ENCODE data around the gene WDPCP.
"Not testable (repeated sequence)": the region's sequence is repeated elsewhere in the genome, so short reads cannot be mapped to it uniquely, and the experiment has no call there.

The WDPCP gene, protein sequence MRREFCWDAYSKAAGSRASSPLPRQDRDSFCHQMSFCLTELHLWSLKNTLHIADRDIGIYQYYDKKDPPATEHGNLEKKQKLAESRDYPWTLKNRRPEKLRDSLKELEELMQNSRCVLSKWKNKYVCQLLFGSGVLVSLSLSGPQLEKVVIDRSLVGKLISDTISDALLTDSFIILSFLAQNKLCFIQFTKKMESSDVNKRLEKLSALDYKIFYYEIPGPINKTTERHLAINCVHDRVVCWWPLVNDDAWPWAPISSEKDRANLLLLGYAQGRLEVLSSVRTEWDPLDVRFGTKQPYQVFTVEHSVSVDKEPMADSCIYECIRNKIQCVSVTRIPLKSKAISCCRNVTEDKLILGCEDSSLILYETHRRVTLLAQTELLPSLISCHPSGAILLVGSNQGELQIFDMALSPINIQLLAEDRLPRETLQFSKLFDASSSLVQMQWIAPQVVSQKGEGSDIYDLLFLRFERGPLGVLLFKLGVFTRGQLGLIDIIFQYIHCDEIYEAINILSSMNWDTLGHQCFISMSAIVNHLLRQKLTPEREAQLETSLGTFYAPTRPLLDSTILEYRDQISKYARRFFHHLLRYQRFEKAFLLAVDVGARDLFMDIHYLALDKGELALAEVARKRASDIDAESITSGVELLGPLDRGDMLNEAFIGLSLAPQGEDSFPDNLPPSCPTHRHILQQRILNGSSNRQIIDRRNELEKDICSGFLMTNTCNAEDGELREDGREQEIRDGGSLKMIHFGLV

DNA sequence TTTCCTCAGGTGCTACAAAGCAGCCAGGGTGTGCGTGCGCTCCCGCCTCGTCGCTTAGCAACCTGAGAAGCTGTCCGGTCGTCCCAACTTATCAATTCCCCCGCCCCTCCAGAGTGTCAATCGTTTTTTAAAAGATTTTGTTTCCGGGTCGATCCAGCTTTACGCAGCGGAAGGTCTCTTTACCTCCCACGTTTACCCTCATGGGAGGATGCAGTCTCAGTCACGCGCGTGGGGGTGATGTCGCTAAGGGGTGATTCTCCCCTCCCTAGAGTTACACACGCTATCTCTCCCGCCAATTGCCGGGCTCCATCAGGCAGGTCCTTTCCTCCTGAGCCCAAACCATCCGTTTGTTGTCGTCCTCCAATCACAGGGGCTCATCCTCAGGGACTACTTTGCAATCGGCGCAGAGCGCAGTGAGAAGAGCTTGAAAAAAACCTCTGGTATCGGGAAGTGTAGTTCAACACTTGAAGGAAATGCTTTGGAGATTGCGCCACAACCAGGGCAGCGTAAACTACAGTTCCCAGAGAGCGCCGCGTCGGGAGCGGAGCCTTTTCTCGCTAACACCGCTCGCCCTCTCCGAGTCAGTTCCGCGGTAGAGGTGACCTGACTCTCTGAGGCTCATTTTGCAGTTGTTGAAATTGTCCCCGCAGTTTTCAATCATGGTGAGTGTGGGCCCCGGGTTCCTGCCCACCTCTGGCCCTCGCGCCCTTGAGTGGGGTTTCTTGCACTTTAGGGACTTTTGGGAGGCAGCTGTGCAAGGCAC is at the start of gene WDPCP, which contains the start of gene MDH1:
WDPCP (minus strand) TSS at position 93 of the 763 bp plus-strand sequence. CDS start 206 bp downstream, outside the sequence.
MDH1 (plus strand) TSS at position 579 of the 763 bp plus-strand sequence; CDS start at position 660, 81 bp downstream.
- in situ Hi-C loops (cut with MboI; ENCODE audit: low sequenced_read_pairs) = no loop called here

DNA sequence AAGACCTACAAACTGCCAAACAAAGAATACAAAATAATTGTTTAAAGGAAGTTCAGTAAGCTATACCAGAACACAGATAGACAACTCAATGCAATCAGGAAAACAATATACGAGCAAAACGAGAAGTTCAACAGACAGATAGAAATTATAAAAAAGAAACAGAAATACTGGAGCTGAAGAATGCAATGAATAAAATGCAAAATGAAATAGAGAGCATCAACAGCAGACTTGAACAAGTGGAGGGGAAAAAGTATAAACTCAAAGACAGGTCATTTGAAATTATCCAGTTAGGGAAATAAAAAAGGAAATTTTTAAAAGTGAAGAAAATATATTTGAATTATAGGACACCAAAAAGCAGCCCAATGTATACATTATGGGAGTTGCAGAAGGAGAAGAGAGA is 44.1 kb upstream of the WDPCP start:
- in situ Hi-C loops (cut with MboI; ENCODE audit: low sequenced_read_pairs) = no loop called here

DNA sequence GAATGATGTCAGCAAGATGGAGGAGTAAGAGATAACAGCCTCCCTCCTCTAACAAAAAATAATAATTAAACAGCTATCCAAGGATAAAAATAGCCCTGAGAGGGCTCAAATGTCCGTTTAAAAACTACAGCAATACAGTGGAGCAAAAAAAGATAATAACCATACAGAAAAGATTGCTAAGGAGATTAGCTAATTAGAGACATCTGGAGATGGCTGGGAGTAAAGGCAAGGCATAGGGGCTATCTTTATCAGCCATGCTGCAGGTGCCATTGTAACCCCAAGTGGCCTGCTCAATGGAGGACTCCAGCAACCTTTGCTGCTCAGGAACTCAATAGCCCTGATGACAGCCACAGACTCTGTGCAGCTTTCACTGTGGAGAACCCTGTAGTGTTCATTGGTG is 43.2 kb upstream of the WDPCP start:
- in situ Hi-C loops (cut with MboI; ENCODE audit: low sequenced_read_pairs) = no loop called here

DNA sequence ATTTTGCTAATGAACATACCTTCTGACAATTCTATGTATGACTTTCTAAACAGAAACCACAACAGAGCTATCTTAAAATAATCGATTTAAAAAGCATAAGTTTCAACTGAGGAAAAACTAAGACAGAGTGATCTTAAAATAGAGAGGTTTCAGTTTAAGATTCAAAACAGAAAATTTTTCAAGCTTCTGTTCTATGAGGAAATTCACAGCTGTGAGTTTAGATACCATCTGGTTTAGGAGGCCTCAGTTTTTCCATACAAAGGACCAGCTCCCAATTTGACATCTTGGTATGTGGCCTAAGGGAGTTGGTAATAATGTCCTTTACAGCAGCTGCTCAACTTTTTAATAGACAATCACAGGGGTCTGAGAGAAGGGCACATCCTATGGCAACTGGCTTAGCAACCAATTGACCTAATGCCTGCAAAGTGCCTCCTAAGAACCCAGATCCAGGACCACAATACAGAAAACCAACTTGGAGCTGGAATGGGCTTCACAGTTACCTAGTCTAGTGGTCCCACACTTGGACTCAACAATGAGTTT is 40.2 kb upstream of the WDPCP start:
- in situ Hi-C loops (cut with MboI; ENCODE audit: low sequenced_read_pairs) = no loop called here

DNA sequence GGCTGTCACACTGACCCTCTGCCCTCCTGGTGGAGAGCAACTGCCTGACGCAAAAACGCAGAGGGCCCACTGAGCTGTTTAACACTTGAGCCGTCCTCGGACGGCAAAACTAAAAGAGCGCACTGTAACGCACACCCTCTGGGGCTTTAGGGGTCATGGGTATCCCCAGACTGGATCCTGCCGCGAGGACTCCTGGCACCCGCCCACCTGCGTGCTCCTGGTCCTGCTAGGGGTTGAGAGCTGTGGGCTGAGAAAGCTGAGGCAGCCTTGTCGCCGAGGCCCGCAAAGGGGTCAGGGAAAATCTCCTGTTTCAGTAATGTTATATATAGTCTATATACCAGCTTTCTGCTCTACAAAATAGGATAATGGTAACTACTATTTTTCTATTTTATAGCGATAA is 39.6 kb upstream of the WDPCP start:
- in situ Hi-C loops (cut with MboI; ENCODE audit: low sequenced_read_pairs) = no loop called here

DNA sequence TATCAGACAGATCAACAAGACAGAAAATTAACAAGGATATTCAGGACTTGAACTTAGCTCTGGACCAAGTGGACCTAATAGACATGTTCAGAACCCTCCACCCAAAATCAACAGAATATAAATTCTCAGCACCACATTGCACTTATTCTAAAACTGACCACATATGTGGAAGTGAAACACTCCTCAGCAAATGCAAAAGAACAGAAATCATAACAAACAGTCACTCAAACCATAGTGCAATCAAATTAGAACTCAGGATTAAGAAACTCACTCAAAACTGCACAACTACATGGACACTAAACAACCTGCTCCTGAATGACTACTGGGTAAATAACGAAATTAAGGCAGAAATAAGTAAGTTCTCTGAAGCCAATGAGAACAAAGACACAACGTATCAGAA is 35.5 kb upstream of the WDPCP start:
- in situ Hi-C loops (cut with MboI; ENCODE audit: low sequenced_read_pairs) = not testable (repeated sequence)

DNA sequence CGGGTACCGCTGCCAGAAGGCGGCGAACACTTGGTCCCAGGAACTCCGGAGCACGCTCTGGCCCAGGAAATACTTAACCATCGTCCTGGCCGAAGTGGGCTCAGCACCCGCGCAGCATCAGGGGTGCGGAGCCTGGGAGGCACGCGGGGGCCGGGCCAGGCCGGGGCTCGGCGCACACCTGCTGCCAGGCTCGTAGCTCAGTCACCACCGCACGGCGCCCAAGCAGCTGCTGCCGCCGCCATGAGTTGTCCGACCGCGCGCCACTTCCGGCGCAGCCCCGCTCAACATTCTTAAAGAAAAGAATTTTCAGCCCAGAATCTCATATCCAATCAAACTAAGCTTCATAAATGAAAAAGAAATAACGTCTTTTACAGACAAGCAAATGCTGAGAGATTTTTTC is 34.5 kb upstream of the WDPCP start:
- in situ Hi-C loops (cut with MboI; ENCODE audit: low sequenced_read_pairs) = no loop called here

DNA sequence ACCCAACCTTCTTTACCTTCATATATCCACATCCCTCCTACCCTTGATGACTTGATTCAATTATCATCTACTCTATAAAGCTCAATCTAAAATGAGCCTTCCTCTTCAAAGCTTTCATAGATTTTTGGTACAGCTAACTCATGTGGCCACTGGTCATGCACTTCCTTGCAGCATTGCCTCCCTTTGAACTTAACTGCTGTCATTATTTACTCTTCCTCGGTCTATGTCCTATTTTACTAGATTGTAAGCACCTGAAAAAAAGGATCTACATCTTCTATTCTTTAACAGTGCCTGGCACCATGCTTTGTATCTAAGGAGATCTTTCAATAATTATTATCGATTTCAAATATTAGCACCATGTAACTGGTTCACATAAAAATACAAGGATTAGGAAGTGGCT is 31.1 kb upstream of the WDPCP start:
- in situ Hi-C loops (cut with MboI; ENCODE audit: low sequenced_read_pairs) = no loop called here

DNA sequence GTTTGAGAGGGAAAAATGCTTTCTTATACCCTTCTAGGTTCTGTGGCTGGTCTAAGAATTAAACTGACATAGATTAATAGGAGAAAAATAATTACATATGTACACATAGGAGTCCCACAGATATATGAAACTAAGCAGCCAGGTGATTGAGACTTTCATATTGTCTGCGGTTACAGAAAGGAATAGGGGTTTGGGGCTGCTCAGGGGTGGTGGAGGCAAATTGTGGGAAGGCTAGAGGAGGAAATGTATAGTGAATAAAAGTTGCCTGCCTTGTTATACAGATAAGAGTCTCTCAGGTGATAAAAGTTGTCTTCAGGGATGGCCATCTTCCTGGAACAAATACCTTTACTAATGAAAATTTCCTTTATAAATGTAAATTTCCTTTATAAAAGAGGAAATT is 29.1 kb upstream of the WDPCP start:
- in situ Hi-C loops (cut with MboI; ENCODE audit: low sequenced_read_pairs) = no loop called here

DNA sequence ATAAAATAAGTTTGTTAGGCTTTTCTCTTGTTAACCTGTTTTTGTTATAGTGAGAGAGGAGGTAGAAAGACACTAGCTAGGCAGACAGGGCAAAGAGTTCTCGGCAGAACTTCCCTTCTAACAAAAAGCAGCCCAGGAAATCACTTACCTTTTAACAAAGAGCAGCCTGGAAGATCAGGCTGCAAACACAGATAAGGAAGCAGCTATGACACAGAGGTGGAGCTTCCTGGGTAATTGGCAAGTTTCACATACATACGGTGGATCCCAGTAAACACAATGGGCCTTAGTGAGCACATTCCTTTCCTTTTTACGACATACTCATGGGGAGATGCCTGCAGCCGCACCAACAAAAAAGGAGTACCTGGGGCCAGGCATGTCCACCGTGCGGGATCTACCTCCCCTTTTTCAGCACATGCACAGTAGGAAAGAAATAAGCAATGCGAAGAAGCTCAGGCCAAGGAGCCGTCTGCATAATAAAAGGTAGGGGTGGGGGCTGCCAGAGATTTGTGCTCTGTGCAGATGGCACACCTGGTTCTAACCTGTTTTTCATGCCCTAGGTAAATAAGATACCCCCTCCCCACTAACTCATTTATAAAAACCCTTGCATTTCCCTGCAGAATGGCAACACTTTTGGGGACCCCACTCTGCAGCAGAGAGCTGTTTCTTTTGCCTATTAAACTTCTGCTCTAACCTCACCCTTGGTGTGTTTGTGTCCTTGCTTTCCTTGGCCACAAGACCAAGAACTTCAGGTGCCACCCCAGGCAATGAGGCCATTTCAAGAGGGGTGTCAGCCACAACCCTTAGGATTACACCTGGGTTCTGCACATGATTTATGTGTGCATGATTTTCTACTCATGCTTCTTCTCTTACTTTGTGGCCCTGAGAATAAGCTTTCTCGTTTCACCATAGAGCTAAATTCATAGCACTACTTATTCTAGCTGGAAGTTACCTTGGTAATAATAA is 27.0 kb upstream of the WDPCP start:
- in situ Hi-C loops (cut with MboI; ENCODE audit: low sequenced_read_pairs) = no loop called here

DNA sequence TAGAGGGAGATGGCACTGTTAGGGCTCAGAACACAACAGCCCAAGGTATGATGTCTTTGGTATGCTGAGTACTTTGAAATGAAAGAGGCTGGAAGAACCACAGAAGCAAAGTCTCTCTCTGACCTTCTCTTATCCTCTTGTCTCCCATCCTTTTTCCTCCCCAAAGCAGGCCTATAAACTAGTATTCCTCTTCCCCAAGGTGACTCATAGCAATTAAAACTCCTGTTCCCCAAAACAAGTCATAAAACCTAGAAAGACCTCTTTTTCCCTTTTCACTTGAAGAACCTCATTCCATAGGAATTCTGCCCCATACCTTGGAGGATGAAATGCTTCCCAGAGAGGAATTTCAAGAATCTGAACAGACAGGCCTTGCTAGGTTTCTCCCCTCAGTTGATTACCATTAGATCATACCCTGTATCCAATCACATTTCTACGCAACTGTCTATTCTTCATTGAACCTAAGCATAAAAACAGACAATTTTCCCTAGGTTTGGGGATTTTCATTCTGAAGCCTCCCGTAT is 26.2 kb upstream of the WDPCP start:
- in situ Hi-C loops (cut with MboI; ENCODE audit: low sequenced_read_pairs) = no loop called here

DNA sequence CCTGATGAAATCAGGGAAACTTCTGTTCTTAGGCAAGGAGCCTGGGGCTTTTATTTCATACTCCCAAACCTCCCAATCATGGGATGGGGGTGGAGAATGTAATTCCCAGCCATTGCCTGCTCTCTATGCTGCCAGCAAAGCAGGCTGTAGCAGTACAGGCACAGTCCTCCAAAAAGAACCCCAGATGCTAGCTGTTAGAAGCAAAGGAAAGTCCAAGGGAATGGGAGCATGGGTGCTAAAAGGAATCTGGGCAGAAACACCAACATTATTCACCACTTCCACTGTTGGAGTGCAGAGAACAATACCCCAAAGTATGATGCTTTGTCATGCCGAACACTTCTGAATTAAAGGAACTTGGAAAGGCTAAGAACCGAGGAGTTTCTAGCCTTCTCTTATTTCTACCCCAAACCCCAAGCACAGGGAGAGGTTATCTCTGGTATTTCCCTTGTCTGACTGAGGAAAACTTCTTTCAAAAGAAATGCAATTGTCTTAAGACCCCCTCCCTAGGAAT is 25.2 kb upstream of the WDPCP start:
- in situ Hi-C loops (cut with MboI; ENCODE audit: low sequenced_read_pairs) = no loop called here

DNA sequence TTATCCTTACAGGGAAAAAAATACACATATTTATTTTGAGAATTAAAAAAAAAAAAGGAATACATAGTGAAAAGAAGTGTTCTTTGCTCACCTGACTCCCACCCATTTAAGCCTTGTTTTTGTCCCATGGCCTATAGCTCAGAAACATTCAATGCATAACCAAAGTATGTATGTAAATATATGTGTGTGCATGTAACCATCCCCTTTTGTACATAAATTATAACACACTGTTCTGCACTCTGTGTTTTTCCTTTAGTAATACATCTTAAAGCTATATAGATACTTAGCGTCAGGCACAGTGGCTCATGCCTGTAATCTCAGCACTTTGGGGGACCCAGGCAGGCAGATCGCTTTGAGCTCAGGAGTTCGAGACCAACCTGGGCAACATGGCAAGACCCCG is 22.2 kb upstream of the WDPCP start:
- in situ Hi-C loops (cut with MboI; ENCODE audit: low sequenced_read_pairs) = no loop called here

DNA sequence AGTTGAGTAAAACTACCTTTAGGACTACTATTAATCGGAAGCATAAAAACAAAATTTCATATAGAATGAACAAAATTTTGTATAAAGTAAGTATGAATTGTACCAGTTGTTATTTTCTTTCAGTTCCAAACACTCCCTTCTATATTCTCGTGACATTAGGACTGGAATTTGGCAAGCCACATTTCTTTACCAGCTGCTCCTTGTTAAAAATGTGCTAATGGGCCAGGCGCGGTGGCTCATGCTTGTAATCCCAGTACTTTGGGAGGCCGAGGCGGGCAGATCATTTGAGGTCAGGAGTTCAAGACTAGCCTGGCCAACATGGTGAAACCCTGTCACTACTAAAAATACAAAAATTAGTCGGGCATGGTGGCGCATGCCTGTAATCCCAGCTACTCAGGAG is 20.6 kb upstream of the WDPCP start:
- in situ Hi-C loops (cut with MboI; ENCODE audit: low sequenced_read_pairs) = not testable (repeated sequence)

DNA sequence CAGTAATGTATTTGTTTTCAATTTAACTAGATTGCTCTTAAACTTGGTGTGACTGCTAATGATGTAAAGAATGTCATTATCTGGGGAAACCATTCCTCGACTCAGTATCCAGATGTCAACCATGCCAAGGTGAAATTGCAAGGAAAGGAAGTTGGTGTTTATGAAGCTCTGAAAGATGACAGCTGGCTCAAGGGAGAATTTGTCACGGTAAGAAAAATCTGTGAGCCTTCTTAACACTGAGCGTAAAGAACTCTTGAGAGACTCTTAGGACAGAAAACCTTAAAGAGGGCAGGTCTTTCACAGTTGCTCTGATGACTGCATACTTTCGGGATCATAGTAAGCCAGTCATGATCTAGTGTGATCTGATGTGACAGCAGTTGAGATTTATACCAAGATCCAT is 16.4 kb upstream of the WDPCP start:
- in situ Hi-C loops (cut with MboI; ENCODE audit: low sequenced_read_pairs) = no loop called here

DNA sequence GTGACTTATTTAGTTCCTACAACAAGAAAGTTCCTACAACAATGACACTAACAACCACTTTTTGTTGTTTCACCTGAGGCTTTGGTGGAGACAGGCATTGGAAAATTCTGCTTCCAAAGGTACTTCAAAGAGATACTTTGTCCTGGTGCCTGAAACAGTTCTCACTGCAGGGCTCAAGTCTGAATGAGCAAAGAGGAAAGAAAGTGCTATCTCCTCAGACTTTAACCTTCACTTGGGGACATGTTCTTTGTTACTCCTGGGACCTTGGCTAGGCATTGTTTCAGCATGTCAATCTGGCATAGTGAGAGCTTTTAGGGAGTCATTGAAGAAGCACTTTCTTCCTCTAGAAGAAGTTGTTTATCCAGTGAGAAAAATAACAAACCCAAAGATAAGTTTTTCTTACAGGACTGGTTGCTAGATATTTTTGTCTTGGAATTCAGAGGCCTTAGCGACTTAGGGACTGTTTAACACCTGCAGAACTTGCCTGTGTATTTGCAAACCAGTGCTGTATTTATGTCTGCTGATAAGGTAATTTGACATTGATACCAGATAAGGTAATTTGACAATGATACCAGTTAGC is 12.7 kb upstream of the WDPCP start:
- in situ Hi-C loops (cut with MboI; ENCODE audit: low sequenced_read_pairs) = no loop called here

DNA sequence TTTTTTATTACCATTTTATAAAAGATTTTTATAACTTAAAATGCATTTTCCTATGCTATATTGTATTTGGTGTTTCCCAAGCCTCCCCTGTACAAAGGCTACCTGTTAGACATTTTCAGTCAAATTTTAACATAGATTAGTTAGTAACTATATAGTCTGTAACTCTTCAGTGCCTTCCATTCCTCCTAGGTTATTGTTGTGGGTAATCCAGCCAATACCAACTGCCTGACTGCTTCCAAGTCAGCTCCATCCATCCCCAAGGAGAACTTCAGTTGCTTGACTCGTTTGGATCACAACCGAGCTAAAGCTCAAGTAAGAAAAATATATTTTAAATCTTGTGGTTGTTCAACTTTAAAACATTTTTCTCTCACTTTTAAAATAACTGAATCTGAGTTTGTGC is 10.7 kb upstream of the WDPCP start:
- in situ Hi-C loops (cut with MboI; ENCODE audit: low sequenced_read_pairs) = no loop called here

DNA sequence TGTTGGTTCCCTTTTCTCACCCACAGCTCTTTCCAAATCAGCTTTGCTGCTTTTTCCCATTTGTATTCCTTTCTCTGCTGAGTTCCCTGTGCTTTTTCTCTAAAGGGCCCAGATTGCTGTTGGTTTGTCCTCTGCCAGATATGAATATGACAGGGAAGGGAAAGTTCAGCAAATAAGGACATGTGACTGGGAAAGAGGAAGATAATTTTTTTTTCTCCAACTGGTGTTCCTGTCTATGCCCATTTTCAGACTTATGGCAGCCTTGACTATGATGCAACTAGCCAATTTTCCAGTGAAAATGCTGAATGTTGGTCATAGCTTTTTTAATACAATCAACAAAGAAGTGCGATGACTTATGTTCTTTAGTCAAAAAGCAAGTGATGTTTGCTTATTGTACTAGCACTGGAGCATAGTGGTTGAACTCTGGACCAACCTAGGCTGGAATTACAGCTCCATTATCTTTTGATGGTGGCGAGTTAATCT is 8.2 kb upstream of the WDPCP start:
- in situ Hi-C loops (cut with MboI; ENCODE audit: low sequenced_read_pairs) = no loop called here

DNA sequence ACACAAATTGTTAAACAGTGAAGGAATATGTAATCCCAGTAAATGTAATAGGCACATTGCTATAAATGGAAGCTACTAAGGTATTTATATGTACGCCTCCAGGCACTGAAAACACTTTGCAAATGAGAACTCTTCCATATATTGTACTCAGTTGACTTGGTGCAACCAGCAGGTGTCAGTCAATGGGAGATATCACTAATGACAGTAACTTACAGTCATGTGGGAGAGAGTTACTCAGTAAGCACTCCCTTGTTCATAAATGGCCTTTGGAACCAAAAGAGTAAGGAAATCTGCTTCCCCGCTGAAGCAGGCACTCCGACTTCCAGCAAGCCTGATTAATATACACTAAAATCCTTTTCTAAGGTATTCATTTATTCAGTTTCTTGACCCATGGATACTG is 6.4 kb upstream of the WDPCP start:
- in situ Hi-C loops (cut with MboI; ENCODE audit: low sequenced_read_pairs) = no loop called here

All from hTERT RPE-1 (cell line).